MCF 10A (cell line): ENCODE results near the gene TBX2. TPM values are rescaled to one million over a fixed set of nuclear protein-coding genes. Genes with fewer than 3 reads are reported as not detected.

Experiments used
- BruUV-seq: library from RNA; stranded (reverse); fragments of 400-500 nt; replicated peaks from 2 replicates; lab custom pipeline; 2021; lab: Mats Ljungman, UMichigan
- CTCF ChIA-PET: fragments of 300-600 bp; sonication (Branson Sonifier 250); formaldehyde crosslinking; extraction: SDS; loops from one replicate; lab custom pipeline; 2021; ENCODE audit warnings: antibody characterized with exemption, inconsistent platforms; lab: Yijun Ruan, JAX
- POLR2A ChIA-PET: fragments of 300-600, 350-650 bp; sonication (Branson Sonifier 250); formaldehyde crosslinking; extraction: SDS; loops from one replicate; lab custom pipeline; 2020; ENCODE audit warnings: antibody characterized with exemption, inconsistent platforms; lab: Yijun Ruan, JAX
- DNase-seq: peaks from one replicate; pipeline ENCODE4 v3.0.0-alpha.2; 2018; ENCODE audit not compliant: unreplicated experiment
- H3K27ac Mint-ChIP-seq: one replicate; pipeline ENCODE4 v1.8.0; 2022; ENCODE audit warnings: mild to moderate bottlenecking, low read depth, mixed read lengths; ENCODE audit not compliant: unreplicated experiment
- H3K27me3 Mint-ChIP-seq: one replicate; pipeline ENCODE4 v1.8.0; 2022; ENCODE audit warnings: mixed read lengths; ENCODE audit not compliant: insufficient read depth, unreplicated experiment
- H3K36me3 Mint-ChIP-seq: one replicate; pipeline ENCODE4 v1.8.0; 2022; ENCODE audit warnings: mild to moderate bottlenecking, moderate library complexity, mixed read lengths; ENCODE audit not compliant: insufficient read depth, unreplicated experiment
- H3K4me1 Mint-ChIP-seq: one replicate; pipeline ENCODE4 v1.8.0; 2022; ENCODE audit warnings: mixed read lengths; ENCODE audit not compliant: insufficient read depth, unreplicated experiment
- H3K4me3 Mint-ChIP-seq: one replicate; pipeline ENCODE4 v1.8.0; 2022; ENCODE audit warnings: mild to moderate bottlenecking, moderate library complexity, mixed read lengths; ENCODE audit not compliant: unreplicated experiment
- H3K9me3 Mint-ChIP-seq: one replicate; pipeline ENCODE4 v1.8.0; 2022; ENCODE audit warnings: mixed read lengths; ENCODE audit not compliant: unreplicated experiment
- CTCF ChIP-seq: fragments of 200-600 bp; IDR thresholded peaks from one replicate; pipeline ENCODE4 v1.8.0; 2022; ENCODE audit warnings: antibody characterized with exemption, mild to moderate bottlenecking; ENCODE audit not compliant: unreplicated experiment
- intact Hi-C: fragments of 100-400 bp; cut with micrococcal nuclease; formaldehyde crosslinking; loops from 2 replicates; pipeline ENCODE4 v1.14.1; 2022
- total RNA-seq: library from RNA; stranded (reverse); gene quantifications from 2 replicates; pipeline ENCODE4 v1.2.3, GENCODE V29; 2022

TBX2 gene
- total RNA-seq, 1 experiment from 2014 or later = 1.5 TPM

GRCh38 chr17:61369751-61370150, 29.9 kb upstream of the TBX2 start:
- POLR2A ChIA-PET = no interaction called here
- DNase-seq = no peak
- CTCF ChIA-PET = interaction anchor here (0.5 to 0.7 kb wide), 3 partner anchors 9 to 62 kb away, joined by 3 read pairs; no protein-coding TSS in a partner anchor
- Mint-ChIP-seq H3K4me1 (no peaks in the 10 kb centered on the region), H3K36me3 (peaks cover 7% of the 10 kb centered on the region), H3K27ac (no peak overlapping the region), H3K27me3 (no peaks in the 10 kb centered on the region), H3K9me3 (no peaks in the 10 kb centered on the region), H3K4me3 (no peak overlapping the region)
- no TSS peak for BruUV-seq
- no peak for TF ChIP-seq CTCF
- intact Hi-C loops = no loop called here

GRCh38 chr17:61371179-61371578, 28.5 kb upstream of the TBX2 start:
- no peak overlapping the region for H3K27ac Mint-ChIP-seq
- no peak for TF ChIP-seq CTCF
- no peaks in the 10 kb centered on the region for H3K27me3 Mint-ChIP-seq
- no peaks in the 10 kb centered on the region for H3K9me3 Mint-ChIP-seq
- no peak overlapping the region for H3K4me3 Mint-ChIP-seq
- ChIA-PET POLR2A (interaction anchor here (0.6 to 1.6 kb wide), 3 partner anchors 15 to 38 kb away, joined by 3 to 4 read pairs (median 3); partner anchors contain the start of gene TBX2), CTCF (no interaction called here)
- H3K36me3 Mint-ChIP-seq = peaks cover 7% of the 10 kb centered on the region
- intact Hi-C loops = no loop called here
- no TSS peak for BruUV-seq
- H3K4me1 Mint-ChIP-seq = no peaks in the 10 kb centered on the region
- DNase-seq = no peak

- Mint-ChIP-seq H3K27ac (no peak overlapping the region), H3K36me3 (peaks cover 7% of the 10 kb centered on the region), H3K4me1 (no peaks in the 10 kb centered on the region), H3K4me3 (no peak overlapping the region), H3K9me3 (no peaks in the 10 kb centered on the region), H3K27me3 (no peaks in the 10 kb centered on the region)
- no peak for TF ChIP-seq CTCF
- no peak for DNase-seq
- BruUV-seq = no TSS peak
- intact Hi-C loops = no loop called here
- CTCF ChIA-PET = no interaction called here
- POLR2A ChIA-PET = interaction anchor here (0.6 to 1.6 kb wide), 3 partner anchors 15 to 37 kb away, joined by 3 to 4 read pairs (median 3); partner anchors contain the start of gene TBX2
Observed at GRCh38 chr17:61371606-61372005, 28.0 kb upstream of the TBX2 start.

GRCh38 chr17:61372436-61372835, 27.2 kb upstream of the TBX2 start:
- Mint-ChIP-seq H3K4me3 (no peak overlapping the region), H3K27ac (no peak overlapping the region), H3K36me3 (peaks cover 7% of the 10 kb centered on the region), H3K27me3 (no peaks in the 10 kb centered on the region), H3K4me1 (no peaks in the 10 kb centered on the region), H3K9me3 (no peaks in the 10 kb centered on the region)
- no peak for TF ChIP-seq CTCF
- ChIA-PET POLR2A (interaction anchor here (0.7 to 0.9 kb wide), 2 partner anchors 28 to 195 kb away, joined by 3 read pairs; partner anchors contain the start of gene TBX2), CTCF (interaction anchor here (0.6 to 0.7 kb wide), 2 partner anchors 32 to 158 kb away, joined by 3 to 5 read pairs; no protein-coding TSS in a partner anchor)
- no TSS peak for BruUV-seq
- DNase-seq = no peak
- intact Hi-C loops = no loop called here
